Thyroid gland (tissue), 4 donors: Measurements from ENCODE around the gene RGS9. TPM values are rescaled to one million over a fixed set of nuclear protein-coding genes. Genes with fewer than 3 reads are reported as not detected.
"Not testable (repeated sequence)": the region's sequence is repeated elsewhere in the genome, so short reads cannot be mapped to it uniquely, and the experiment has no call there.

Experiments
- DNase-seq, 2 donors: peaks; one replicate each; pipeline ENCODE4 v3.0.0-alpha.2; 2019
- H3K27ac ChIP-seq, 3 donors: fragments of 200-600 bp; sonication (generic); 1 replicate in 2 of 3; 2 replicates in 1 of 3; pipeline ENCODE4 v1.5.1; 2016 to 2019; ENCODE audit warnings: mild to moderate bottlenecking in 1 of 3, moderate library complexity in 1 of 3
- H3K27me3 ChIP-seq: fragments of 200-600 bp; sonication (generic); one replicate; pipeline ENCODE4 v1.5.1; 2019
- H3K36me3 ChIP-seq, 2 donors: fragments of 200-600 bp; sonication (generic); one replicate each; pipeline ENCODE4 v1.5.1; 2016 to 2019
- H3K4me1 ChIP-seq, 2 donors: fragments of 200-600 bp; sonication (generic); one replicate each; pipeline ENCODE4 v1.5.1; 2017 to 2019
- H3K4me3 ChIP-seq, 3 donors: fragments of 200-600 bp; sonication (generic); replicated peaks in 1 of 3; 1 replicate in 2 of 3; 2 replicates in 1 of 3; pipeline ENCODE4 v1.5.1; 2016; ENCODE audit warnings: mild to moderate bottlenecking in 1 of 3
- H3K9me3 ChIP-seq: fragments of 200-600 bp; sonication (generic); one replicate; pipeline ENCODE4 v1.5.1; 2017
- POLR2A ChIP-seq, 2 donors: fragments of 450-650 bp; IDR thresholded peaks; one replicate each; pipeline ENCODE4 v1.6.1; 2017; ENCODE audit warnings: antibody characterized with exemption in 2 of 2, mild to moderate bottlenecking in 2 of 2, moderate library complexity in 1 of 2
- WGBS, 2 donors: methylation state at CpG; one replicate each; pipeline ENCODE4 v1.1.5; 2017; 5-methylcytosine and 5-hydroxymethylcytosine counted together
- intact Hi-C: fragments of 100-400 bp; cut with DNase I; formaldehyde crosslinking; loops from one replicate; pipeline ENCODE4 v1.15.1; 2023
- total RNA-seq, 4 donors: library from RNA; depleted of rRNA; stranded (reverse); fragments of >200 nt; gene quantifications; one replicate each; pipeline ENCODE4 v1.2.3, GENCODE V29; 2016
- TF ChIP-seq, protein P1 (sequence below), 6 experiments: fragments of 200-600 bp in 3 of 6; fragments of 450-650 bp in 3 of 6; sonication (generic) in 3 of 6; IDR thresholded peaks; one replicate each; pipeline ENCODE4 v1.5.1; 2016 to 2019; ENCODE audit warnings: antibody characterized with exemption in 6 of 6, mild to moderate bottlenecking in 2 of 6, inconsistent platforms in 1 of 6, moderate library complexity in 1 of 6

RGS9 gene
- total RNA-seq, result 10 to 100 TPM in 1 of 4 donors, 1 to 10 TPM in 3; 6.0 to 15.5 (median 6.7) TPM

DNA sequence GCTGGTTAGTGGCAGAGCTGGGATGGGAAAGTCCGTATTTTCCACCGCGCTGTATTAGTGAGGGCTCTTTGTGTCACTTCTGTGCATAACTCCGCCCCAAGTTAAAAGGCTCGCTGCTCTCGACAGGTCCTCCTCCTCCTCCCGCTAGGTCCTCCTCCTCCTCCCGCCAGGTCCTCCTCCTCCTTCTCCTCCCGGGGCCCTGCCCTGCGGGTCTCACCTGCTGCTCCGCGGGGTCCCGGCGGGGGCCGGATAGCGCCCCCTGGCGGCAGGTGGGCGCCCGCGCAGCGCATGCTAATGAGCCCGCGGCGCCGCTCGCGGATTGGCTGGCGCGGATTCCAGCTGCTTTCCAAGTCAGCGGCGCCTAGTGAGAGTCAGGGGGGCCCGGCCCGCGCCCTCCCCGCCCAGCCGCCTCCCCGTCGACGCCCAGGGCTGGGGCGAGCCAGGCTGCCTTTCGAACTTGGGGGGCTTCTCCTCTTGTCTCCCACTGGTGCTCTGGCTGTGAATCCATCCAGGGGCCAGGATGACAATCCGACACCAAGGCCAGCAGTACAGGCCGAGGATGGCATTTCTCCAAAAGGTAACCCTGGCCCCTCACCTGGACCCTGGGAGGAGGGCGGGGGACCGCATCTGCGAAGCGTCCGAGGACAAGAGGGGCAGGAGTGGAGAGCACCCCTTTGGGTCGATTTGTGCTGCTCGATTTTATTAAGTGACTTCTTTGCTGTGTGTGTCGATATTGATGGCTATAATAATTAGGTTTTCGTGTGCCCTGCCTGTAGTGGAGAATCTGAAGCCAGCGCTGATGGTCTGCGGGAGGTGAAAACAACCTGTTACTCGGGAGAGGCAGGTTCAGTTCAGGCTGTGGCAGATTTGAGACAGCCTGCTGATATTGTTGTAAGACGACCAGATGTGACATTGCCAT lies at the start of gene RGS9:
Gene RGS9 (plus strand): TSS at position 350 of the 919 bp plus-strand sequence. CDS start 171 bp downstream, at position 521.
- TF ChIP-seq, protein P1, sequence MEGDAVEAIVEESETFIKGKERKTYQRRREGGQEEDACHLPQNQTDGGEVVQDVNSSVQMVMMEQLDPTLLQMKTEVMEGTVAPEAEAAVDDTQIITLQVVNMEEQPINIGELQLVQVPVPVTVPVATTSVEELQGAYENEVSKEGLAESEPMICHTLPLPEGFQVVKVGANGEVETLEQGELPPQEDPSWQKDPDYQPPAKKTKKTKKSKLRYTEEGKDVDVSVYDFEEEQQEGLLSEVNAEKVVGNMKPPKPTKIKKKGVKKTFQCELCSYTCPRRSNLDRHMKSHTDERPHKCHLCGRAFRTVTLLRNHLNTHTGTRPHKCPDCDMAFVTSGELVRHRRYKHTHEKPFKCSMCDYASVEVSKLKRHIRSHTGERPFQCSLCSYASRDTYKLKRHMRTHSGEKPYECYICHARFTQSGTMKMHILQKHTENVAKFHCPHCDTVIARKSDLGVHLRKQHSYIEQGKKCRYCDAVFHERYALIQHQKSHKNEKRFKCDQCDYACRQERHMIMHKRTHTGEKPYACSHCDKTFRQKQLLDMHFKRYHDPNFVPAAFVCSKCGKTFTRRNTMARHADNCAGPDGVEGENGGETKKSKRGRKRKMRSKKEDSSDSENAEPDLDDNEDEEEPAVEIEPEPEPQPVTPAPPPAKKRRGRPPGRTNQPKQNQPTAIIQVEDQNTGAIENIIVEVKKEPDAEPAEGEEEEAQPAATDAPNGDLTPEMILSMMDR (IDR thresholded peaks at IDR 0.05), result peak; percentile 71 to 100 (median 98)
- TF ChIP-seq POLR2A (IDR thresholded peaks at IDR 0.05), result peak in 1 of 2 donors; percentile 24
- H3K36me3 ChIP-seq, result no peaks in the 10 kb centered on the region
- peak within 1 kb of the TSS in 1 of 3 donors; percentile 34 for H3K27ac ChIP-seq

DNA sequence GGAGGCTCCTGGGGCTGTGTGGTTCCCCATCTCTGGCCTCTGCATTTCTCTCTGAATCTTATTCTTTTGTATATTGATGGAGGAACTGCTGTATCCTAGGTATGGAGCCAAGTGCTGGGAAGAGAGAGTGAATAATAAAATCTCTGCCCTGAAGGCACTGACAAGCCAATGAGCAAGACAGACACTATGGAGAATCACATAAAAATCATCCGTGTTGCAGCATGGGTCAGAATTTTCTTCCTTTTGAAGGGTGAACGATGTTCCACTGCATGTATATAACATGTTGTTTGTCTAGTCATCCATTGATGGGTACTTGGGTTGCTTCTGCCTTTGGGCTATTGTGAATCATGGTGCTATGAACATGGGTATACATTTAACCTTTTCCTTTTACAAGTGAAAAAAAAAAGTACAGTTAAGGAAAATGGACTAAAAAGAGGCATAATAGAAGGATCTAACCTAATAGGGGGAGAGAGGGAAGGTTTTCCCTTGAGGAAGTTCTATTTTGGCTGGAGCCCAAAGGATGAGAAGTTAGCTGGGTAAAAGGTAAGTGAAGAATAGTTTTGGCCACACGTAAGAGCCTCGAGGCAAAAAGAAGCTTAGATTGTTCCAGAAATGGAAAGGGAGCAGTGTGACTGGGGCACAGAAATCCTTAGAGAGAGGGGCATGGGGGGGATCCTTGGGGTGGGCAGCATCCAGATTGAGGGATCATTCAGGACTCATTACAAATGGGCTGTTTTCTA lies 48.4 kb upstream of the RGS9 start:
- WGBS, 2 donors, result 55 to 68% methylated on average over 4 of the region's 4 CpGs
- Histone ChIP-seq H3K9me3 (no peaks in the 10 kb centered on the region), H3K27me3 (no peaks in the 10 kb centered on the region), H3K36me3 (no peaks in the 10 kb centered on the region), H3K27ac (no peak overlapping the region), H3K4me3 (no peak overlapping the region), H3K4me1 (no peaks in the 10 kb centered on the region)
- no peak for TF ChIP-seq POLR2A (IDR thresholded peaks at IDR 0.05)
- TF ChIP-seq, protein P1 (IDR thresholded peaks at IDR 0.05), result no peak
- no peak for DNase-seq
- intact Hi-C loops, result no loop called here

More for the DNA sequence above, at the start of gene RGS9:
- Histone ChIP-seq H3K9me3 (no peaks in the 10 kb centered on the region), H3K4me3 (peak within 1 kb of the TSS in 1 of 3 donors; percentile 32), H3K4me1 (peaks cover 5 to 8% of the 10 kb centered on the region in 2 donors), H3K27me3 (no peaks in the 10 kb centered on the region)
- 3 to 5% methylated on average over 33 to 36 of the region's 56 CpGs for WGBS, 2 donors
- DNase-seq, result peak; percentile 91 to 92
- intact Hi-C loops, result no loop called here

DNA sequence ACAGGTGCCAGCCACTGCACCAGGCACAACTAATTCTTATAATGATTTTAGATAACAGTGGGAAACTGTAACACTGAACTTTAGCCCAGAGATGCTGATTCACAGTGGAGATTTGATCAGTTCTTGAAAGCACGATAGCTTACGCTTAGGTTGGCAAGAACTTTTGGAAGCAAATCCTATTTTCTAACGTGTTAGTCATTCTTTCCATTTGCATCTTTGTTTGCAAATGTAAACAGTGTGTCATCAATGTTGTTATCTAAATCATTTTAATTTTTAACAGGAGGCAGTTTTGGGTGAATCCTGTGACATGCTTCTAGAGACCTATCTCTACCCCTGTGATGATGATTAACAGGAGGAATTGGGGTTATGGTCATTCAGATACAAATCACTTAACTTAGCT lies 44.9 kb upstream of the RGS9 start:
- intact Hi-C loops, result no loop called here

DNA sequence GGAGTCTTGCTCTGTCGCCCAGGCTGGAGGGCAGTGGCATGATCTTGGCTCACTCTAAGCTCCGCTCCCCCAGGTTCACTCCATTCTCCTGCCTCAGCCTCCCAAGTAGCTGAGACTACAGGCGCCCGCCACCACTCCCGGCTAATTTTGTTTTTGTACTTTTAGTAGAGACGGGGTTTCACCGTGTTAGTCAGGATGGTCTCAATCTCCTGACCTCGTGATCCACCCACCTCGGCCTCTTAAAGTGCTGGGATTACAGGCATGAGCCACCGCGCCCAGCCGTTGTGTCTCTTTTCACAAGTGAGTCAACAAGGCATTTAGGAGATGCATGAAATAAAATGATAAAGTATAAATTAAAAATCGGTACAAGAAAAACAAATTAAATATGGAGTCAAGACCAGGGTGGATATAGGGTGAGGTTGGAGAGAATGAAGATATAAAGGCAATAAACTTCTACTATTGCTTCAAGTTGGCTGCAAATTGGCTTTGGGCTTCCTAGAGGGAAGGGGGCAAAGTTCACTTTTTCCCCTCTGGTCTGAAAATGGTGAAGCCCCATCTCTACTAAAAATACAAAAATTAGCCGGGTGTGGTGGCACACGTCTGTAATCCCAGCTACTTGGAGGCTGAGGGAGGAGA lies 44.3 kb upstream of the RGS9 start:
- H3K27me3 ChIP-seq, intact Hi-C loops, H3K36me3 ChIP-seq, H3K4me3 ChIP-seq, DNase-seq, H3K27ac ChIP-seq, H3K9me3 ChIP-seq, H3K4me1 ChIP-seq: not testable (repeated sequence)
- WGBS, 2 donors, result 96 to 97% methylated on average over 15 of the region's 15 CpGs

More for the DNA sequence above, 44.9 kb upstream of the RGS9 start:
- WGBS, 2 donors, result 68 to 71% methylated on average over 3 of the region's 3 CpGs
- Histone ChIP-seq H3K4me1 (no peaks in the 10 kb centered on the region), H3K27ac (no peak overlapping the region), H3K36me3 (no peaks in the 10 kb centered on the region), H3K4me3 (no peak overlapping the region), H3K27me3 (no peaks in the 10 kb centered on the region), H3K9me3 (no peaks in the 10 kb centered on the region)
- TF ChIP-seq POLR2A (IDR thresholded peaks at IDR 0.05), result no peak
- TF ChIP-seq, protein P1 (IDR thresholded peaks at IDR 0.05), result no peak
- DNase-seq, result no peak

DNA sequence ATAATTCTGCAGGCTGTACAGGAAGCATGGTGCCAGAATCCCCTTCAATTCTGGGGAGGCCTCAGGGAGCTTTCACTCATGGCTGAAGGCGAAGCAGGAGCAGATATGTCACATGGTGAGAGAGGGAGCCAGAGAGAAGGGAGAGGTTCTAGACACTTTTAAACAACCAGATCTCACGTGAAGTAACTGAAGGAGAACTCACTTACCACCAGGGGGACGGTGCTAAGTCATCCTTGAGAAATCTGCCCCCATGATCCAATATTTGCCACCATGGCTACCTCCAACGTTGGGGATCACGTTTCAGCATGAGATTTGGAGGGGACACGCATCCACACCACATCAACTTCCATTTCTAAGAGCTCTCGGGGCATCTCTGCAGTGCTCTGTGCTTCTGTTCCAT lies 43.2 kb upstream of the RGS9 start:
- 89 to 90% methylated on average over 7 of the region's 7 CpGs for WGBS, 2 donors
- TF ChIP-seq, protein P1 (IDR thresholded peaks at IDR 0.05), result no peak
- TF ChIP-seq POLR2A (IDR thresholded peaks at IDR 0.05), result no peak
- Histone ChIP-seq H3K4me1 (no peaks in the 10 kb centered on the region), H3K27ac (no peak overlapping the region), H3K36me3 (no peaks in the 10 kb centered on the region), H3K4me3 (no peak overlapping the region), H3K9me3 (no peaks in the 10 kb centered on the region), H3K27me3 (no peaks in the 10 kb centered on the region)
- intact Hi-C loops, result no loop called here
- DNase-seq, result no peak
